NCI-H2107 treated with DMSO at 0.1 percent for 48 hours (cell line): ENCODE results near the gene ST6GALNAC3.
A peak's percentile ranks its signal among the peaks of the same experiment; 100 is the strongest.
"Not testable (repeated sequence)": the region's sequence is repeated elsewhere in the genome, so short reads cannot be mapped to it uniquely, and the experiment has no call there.

Experiments used
- DNase-seq: peaks from one replicate; lab custom pipeline; 2025; ENCODE audit not compliant: unreplicated experiment; lab: John Stamatoyannopoulos, UW

Gene ST6GALNAC3

DNA sequence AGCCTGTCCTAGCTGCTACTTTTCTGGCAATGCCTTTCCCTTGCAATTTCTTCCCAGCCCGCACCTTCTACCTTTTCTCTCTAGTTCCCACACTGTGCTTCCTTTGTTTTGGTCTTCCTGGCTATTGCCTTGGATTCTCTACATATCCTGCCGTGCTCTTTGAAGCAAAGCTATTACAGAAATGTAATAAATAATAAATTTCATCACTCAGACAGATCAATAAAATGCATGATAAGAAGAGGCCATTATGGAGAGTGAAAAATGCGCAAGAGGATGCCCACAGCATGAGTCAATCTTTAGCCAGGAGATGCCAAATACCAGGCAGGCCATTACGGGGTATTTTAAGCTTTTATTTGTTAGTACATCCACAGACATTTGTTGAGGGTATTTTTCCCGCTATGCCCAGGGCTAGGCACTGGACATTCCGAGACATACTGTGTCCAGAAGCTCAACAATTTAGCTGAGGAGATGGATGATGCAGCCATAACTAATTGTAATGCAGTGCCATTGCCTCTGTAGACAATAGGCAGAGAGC lies 163.6 kb downstream of the ST6GALNAC3 start:
- DNase-seq, result no peak

DNA sequence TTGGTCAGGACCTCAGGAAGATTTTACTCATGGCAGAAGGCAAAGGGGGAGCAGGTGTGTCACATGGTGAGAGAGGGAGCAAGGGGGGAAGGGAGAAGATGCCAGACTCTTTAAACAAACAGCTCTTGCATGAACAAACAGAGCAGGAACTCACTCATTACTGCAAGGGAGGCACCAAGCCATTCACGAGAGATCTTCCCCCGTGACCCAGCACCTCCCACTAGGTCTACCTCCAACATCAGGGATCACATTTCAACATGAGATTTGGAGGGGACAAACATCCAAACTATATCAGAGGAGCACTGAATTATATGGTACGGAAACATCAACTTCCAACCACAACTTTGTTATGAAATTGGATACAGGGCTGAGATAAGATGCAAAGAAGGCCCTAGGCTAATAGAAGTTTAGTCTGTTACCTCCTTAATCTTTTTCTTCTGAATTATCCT lies 164.9 kb downstream of the ST6GALNAC3 start:
- DNase-seq, result peak; percentile 46

DNA sequence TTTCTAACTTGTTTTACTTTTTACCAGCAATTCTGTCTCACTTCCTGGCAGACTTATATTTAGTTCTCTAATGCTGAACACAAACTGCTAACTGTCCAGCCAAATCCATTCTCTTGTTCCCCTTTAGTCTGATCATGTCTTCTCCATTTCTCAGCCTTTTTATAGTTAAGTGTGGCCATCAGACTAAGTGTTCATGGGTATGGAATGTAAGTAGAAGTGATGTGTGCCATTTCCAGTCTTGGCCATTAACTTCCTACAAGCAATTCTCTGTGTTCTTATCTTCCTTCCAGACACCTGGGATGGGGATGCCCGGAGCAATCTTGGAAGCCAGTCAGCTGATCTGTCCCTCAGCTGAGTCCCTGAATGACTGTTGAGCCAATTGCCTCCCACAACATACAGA lies 165.8 kb downstream of the ST6GALNAC3 start:
- no peak for DNase-seq

DNA sequence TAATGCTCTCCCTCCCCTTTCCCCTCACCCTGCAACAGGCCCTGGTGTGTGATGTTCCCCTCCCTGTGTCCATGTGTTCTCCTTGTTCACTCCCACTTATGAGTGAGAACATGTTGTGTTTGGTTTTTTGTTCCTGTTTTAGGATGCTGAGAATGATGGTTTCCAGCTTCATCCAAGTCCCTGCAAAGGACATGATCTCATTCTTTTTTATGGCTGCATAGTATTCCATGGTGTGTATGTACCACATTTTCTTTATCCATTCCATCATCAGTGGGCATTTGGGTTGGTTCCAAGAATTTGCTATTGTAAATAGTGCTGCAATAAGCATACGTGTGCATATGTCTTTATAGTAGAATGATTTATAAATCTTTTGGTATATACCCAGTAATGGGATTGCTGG lies 168.0 kb downstream of the ST6GALNAC3 start:
- DNase-seq, result not testable (repeated sequence)

DNA sequence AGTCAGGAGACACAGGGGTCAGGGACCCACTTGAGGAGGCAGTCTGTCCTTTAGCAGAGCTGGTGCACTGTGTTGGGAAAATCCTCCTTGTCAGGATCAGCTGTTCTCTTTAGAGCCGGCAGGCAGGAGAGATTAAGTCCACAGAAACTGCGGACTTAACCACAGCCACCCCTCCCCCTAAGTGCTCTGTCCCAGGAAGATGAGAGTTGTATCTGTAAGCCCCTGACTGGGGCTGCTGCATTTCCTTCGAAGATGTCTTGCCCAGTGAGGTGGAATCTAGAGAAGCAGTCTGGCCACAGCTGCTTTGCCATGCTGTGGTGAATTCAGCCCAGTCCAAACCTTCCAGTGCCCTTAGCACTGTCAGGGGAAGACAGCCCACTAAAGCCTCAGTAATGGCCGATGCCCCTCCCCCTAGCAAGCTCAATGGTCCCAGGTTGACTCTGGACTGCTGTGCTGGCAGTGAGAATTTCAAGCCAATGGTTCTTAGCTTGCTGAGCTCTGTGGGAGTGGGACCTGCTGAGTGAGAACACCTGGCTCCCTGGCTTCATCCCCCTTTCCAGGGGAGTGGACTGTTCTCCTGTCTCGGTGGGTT lies 172.8 kb downstream of the ST6GALNAC3 start:
- DNase-seq, result no peak

DNA sequence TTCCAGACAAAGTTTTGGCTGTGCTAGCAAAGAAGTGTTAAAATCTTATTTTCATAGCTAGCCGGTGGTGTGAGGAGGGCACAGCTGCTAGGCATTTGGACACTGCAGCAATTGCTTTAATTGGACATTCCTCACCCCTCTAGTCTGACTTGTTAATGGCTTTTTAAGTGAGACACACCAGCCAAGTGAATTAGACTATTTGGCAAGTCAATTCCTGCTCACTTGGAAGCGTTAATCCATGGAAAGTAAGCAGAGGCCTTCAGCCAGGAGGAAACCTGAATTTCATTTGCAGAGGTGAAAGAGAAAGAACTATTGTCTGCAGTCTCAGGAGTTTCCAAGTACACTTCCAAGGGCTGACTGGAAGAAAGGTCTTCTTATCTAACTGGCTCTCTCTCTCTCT lies 175.7 kb downstream of the ST6GALNAC3 start:
- no peak for DNase-seq

DNA sequence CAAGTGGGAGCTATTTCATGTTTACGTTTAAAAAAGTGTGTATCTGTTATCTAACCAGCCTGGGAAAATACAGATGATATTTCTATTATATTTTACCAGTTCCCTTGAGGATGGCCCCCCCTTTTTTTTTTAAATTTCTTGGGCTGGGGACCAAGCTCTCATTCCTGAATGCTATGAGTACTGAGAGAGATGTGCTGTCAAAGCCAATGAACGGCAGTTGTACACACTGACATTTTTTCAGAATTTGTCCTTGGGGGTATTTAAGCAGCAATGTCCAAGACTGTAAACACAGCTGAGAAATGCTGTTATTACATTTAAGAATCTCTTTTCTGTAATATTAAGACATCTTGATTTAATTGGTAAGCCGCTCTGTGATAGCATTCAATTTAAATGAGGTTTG lies 177.9 kb downstream of the ST6GALNAC3 start:
- no peak for DNase-seq

DNA sequence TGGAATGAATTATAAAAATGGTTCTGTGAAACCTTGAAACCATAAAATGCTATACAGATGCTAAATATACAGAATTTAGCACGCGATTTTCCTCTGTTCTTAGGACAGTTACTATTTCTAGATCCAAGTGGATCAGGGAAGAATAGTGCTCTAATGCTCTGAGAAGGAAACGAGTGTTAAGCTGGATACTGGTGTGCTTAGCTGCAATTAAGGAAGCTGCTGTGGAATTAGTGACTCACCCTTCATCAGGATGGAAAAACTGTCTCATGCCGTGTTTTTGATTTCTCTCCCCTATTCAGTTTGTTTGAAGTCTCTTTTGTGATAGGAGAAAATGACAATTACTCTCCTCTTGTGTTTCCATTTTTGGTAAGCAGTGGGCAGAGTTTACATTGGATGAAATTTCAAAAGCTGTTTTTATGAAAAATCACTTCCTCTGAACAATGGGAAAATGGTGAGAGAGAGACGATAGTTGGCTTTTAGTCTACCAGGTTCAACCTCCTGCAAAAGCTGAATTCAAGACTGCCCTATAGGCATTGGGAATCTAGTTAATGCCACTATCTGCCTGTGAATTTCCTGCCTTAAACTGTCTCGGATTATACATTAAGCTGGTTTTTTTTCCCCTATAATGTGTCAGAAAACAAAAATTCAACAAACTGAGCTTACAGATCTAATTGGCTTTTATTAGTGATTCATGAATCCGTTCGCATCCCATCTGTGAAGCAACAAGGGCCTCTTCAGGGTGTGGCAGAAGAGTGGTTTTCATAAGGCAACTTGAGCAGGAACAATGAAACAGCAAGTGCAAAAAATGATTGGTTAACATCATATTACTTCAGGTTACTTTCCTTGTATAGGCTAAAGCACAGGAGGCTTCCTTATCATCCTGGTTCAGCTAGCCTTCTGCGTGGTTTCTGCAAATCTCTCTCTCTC lies 179.8 kb downstream of the ST6GALNAC3 start:
- peak; percentile 16 for DNase-seq

DNA sequence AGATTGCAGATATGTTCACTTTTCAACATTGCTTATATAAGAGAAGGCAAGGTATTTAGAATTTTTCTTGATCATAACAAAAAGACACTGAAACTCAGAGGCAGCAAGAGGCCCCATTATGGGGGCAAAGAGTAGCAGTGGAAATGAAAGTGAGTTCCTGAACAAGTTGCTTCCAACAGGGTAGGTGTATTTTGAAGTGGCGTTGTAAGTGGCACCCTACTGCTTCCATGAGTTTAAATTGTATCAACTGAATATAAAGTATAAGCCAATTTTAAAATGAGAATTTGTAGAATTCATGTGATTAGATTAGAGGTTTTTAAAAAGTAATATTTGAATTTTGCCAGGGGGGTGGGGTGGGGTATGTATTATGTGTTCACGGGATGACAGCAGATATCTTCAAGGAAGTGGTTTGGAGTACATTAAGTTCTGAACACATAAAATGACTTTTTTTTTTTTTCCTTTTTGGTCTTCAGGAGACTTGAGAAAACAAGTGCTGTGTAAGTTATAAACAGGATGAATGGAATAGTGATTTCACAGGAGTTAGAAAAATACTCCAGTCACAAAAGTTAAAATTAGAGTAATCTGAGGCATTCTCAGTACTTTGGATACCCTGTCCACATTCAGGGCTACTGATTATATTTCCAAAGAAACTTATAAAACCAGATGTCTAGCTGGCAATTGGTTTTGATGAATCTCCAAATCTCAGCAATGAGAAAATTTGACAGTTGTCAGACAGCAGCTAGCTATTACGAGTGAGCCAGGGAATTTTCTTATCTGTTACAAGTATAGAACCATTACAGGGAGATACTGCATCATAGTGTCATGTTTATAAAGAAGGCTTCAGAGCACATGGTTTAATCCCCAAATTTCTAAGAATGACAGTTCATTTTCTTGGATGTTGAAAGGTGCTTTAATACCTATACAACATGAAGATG lies 182.0 kb downstream of the ST6GALNAC3 start:
- DNase-seq, result peak; percentile 55

DNA sequence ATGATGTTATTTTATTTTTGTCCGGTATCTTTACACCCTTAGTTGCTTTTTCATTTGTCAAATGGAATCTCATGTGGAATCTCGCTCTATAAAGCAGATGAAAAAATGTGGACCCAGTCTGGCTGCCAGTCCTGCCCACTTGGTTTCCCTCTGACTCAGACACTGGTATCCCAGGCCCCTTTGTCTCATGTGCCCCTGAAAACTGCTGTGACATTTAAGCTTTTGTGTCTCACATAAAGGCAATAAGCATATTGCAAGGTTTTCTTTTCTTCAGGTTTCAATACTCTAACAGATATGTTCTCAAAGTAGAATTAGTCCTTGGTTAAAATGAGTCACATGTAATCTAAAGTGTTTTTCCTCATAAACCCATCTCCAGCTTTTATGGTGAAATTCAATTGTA lies 183.3 kb downstream of the ST6GALNAC3 start:
- DNase-seq, result no peak

DNA sequence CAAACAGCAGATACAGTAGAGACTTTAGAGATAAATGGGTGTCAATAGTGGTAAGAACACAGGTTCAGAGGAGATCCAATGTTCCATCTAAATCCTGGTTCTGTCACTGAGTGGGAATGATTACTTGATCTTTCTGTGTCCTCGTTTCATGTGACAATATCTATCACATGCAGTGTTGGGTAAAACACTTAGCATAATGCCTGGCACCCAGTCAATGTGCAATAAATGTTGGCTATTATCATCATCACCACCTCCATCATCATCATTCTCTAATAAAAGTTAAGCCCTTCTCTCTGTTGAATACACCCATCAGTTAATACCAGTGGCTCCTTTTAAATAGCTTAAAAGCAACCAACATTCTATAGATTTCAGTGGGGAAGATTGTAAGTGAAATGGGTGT lies 184.7 kb downstream of the ST6GALNAC3 start:
- DNase-seq, result no peak

DNA sequence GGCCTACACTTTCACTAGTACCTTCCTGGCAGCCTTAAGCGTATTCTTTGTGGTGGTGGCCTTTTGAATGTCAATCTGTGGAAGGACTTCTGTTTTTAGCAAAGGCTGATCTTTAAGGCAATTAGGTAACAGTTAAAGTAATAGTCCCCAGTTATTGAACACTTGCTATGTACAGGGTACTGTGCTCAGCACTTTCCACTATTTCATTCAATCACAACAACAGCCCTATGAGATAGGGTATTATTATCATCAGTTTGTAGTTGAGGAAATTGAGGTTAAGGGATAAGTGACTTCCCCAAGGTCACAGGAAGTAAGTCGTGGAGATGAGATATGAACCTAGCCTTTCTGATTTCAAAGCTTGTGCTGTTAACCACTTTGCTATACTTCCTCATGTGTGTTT lies 185.7 kb downstream of the ST6GALNAC3 start:
- no peak for DNase-seq

DNA sequence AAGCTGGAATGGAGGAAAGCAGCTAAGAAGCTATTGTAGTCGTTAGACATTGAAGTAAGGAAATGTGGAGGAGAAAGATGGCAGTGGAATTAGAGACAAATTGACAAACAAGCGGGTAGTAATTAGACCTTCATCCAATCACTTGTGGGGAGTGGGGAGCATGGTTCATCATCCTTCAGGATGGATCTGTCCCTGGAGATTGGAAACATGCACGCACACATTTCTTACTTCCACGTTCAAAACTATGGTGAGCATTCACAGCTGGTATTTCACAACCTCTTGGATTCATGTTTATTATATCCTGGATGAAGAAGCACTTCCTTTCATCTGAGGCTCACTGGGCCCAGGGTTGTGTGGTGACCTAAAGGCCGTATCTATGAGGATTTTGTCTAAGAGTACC lies 188.1 kb downstream of the ST6GALNAC3 start:
- DNase-seq, result no peak

DNA sequence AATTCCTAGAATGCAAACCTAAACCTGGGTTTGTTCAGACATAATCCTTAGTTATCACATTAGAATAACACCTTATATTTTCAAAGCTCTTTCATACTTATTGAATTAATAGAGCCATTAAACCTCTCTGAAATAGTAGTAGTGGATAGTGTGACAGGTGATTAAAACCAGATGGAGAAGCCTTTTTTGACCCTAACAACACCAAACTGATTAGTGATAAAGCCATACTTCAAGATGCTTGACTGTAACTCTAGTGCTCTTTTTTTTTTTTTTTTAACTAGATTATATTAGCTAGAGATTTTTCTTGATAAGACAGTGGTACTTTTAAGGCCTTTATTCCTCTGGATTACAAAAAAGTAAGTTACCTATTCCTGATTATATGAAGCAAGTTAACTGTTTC lies 190.1 kb downstream of the ST6GALNAC3 start:
- DNase-seq, result no peak

DNA sequence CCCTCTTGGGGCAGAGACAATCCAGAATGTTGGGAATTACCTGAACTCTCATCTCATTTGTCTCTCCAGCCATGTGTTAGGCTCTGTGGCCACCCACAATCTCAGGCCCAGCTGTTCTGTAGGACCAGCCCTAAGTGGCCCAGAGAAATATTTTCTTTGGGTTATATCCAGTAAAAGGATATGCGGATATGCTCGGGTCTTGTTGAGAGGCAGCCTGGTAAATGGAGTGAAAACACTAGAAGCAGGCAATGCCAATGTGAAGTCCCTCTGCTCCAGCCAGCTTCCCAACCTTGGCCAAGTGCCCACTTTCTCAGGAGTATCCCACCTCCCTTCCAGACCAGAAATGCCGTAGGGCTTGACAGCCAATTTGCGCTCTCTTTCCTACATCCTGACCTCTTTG lies 192.2 kb downstream of the ST6GALNAC3 start:
- no peak for DNase-seq

DNA sequence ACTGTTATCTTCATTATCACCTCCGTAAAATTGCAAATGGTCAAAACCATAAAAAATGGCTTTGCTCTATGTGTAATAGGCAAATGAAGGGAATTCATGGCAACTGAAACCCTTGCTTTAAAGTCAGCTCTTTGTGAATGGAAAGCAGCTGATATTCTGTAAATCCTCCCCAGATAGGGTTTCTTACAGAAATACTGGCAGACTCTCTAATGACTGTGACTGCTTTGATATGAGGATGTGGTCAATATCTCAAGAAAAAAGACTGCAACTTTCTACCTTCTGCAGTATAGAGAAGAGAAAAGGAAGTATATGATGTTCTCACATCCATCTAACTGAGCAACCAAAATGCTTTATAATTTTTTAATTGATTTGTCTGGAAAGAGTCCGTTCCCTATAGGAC lies 193.1 kb downstream of the ST6GALNAC3 start:
- DNase-seq, result no peak

DNA sequence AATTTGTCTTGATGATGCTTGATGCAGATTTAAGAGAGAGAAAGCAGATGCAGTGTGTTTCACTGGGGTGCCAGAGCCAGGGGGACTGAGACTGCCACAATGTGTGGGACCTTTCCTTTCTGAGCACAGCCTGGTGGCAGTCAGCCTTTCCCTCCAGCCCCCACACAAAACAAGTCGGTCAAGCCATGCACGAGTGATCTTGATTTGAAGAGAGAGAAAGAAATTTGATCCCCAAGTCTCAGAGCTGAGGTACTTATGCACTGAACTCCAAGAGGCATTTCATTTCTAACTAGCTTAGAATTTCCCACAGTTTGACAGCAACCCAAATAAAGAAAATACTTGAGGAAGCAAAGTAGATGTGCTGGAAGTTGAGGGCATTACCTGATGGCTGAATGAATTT lies 193.8 kb downstream of the ST6GALNAC3 start:
- DNase-seq, result peak; percentile 89

DNA sequence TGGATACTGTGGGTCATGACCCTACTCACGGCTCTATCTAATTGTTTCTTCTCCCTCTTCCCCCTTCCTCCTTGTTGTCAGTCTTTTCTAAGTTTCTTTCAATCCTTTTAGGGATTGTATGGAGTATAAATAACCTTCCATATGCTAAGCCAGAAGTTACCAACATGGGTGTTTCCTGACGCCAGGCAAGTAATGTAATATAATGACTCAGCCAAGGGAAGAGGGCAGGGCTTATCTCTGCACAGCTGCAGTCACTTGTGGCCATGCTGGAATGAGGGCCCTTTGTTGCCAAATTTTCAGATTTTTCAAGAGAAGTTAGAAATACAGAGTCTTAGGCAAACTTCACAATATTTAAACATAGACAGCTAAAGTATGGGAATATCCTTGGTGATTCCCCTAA lies 194.6 kb downstream of the ST6GALNAC3 start:
- peak; percentile 40 for DNase-seq

DNA sequence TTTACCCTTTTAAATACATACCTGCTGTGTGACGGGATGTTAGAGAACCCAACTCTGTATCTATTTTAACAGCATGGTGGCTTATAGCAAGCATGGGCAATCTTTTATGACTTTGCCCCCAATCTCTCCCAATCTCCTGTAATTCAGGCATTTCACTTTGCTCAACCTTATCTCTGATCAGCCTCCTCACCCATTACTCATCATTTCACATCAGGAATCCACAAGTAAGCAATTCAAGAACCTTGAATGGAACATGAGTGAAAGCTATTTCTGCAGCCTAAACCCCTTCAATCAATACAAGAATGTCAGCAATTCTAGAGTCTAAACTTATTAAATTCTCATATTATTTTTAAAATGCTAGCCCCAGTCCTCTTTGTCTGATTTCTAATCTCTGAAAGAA lies 199.8 kb downstream of the ST6GALNAC3 start:
- DNase-seq, result no peak

DNA sequence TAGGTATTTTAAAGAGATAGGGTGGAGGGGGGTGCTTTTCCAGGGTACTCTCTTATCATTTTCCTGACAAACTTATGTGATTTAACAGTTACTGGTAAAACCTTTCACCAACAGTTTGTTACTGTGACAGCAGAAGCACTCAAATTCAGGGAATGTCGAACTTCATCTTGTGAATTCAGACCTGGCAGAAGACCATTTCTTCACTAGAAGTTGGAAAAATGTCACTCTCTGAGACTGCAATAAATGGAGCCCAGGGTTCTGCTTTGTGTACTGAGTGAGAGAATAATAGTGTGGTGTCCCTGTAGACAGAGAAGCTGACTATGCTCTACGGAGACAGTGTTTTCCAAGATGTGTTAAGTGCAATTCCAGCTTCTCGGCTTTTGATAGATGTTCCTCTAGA lies 200.2 kb downstream of the ST6GALNAC3 start:
- DNase-seq, result no peak

DNA sequence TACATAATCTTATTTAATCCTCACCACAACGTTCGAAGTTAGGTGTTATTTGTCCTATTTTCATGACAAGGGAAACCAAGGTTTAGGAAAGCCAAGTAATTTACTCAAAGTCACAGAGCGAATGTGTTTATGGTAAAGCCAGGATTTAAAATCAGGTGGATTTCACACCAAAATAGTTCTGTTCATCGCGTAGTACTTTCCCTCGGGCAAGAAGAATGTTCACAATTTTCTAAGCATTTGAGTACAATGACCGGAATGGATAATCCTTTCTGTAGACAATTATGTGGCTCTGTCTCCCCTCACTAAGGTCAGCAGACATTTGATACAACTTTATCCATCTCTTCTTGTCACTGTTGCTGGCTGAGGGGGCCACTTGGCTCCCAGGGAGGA lies 204.2 kb downstream of the ST6GALNAC3 start:
- no peak for DNase-seq
